Activated naive CD8-positive, alpha-beta T cell treated with anti-CD3 and anti-CD28 coated beads, Interleukin-2, amount 50 U/mL, for 16 hours (primary cell): ENCODE results near the gene ARFIP1.
"Not testable (repeated sequence)": the region's sequence is repeated elsewhere in the genome, so short reads cannot be mapped to it uniquely, and the experiment has no call there.

ENCODE experiments used
- DNase-seq: peaks from one replicate; pipeline ENCODE4 v3.0.0-alpha.2; 2020; ENCODE audit warnings: low read depth, low spot score

Gene ARFIP1, protein sequence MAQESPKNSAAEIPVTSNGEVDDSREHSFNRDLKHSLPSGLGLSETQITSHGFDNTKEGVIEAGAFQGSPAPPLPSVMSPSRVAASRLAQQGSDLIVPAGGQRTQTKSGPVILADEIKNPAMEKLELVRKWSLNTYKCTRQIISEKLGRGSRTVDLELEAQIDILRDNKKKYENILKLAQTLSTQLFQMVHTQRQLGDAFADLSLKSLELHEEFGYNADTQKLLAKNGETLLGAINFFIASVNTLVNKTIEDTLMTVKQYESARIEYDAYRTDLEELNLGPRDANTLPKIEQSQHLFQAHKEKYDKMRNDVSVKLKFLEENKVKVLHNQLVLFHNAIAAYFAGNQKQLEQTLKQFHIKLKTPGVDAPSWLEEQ

DNA sequence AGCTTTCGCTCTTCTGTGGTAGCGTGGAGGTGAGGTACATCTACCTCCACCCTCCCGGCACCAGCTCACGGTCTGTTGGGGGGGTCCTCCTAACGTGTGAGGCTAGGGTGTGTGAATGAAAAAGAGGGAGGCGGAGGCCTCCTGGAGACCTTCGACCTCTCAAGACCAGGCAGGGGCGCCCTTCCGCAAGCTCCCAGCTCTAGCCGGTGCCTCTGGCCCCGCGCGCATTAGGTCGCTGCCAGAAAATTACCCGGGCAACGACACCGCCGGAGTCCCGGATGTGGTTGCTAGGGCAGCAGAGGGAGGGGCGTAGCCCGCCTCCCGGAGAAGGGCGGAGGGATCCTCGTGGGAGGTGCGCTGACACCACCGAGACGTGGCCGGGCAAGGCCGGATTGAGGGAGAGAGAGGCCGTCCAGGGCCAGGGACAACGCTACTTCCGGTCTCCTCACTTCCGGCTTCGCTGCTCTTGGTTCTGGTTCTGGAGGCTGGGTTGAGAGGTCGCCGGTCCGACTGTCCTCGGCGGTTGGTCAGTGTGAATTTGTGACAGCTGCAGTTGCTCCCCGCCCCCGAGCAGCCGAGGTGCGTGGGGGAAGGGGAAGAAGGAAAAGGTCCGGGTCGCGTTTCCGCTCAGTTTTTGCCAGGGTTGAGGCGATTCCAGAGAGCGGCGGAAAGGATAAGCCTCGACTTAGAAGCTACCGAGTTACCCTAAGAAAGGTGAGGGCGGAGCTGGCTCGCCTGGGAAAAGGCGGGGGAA lies at the start of gene ARFIP1, which contains the start of gene TIGD4:
Gene ARFIP1, plus strand, starts transcription at position 442 of the 754 bp plus-strand sequence. CDS start 49,680 bp downstream, outside the sequence.
Gene TIGD4, minus strand, starts transcription at position 218 of the 754 bp plus-strand sequence. CDS start 8,726 bp downstream, outside the sequence.
- peak; percentile 88 for DNase-seq

DNA sequence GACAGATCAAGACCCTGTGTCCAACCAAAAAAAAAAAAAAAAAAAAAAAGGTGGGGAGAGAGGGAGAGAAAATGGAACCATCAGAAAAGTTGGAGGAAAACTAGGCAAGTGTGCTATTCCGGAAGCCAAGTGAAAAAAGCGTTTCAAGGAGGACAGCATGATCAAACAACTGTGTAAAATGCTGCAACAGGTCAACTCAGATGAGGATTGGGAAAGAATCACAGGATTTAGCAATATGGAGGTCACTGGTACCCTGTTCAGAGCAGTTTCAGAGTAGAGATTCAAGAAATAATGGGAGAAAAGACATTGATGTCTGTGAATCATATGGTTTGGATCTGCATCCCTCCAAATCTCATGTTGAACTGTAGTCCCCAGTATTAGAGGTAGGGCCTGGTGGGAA lies 47.8 kb upstream of the ARFIP1 start:
- DNase-seq: no peak

GRCh38 chr4:152734015-152734698 lies 45.6 kb upstream of the ARFIP1 start:
- no peak for DNase-seq

DNA sequence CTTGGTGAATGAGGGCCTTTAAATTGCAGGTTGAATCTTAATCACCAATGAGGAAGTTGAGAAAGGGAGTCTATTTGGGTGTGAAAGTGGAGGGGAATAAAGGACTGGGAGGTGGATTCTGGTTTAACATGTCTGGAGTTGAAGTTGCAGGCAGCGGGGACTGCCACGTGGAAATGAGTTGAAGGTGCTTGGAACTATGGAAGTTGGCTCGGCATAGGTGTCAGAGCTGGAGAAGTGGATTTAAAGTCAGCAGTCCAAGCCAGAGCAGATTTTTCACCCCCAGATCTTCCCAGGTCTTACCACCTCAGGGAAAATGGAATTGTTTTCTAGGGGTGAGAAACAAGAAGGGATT lies 45.1 kb upstream of the ARFIP1 start:
- DNase-seq: no peak

GRCh38 chr4:152735396-152735859 lies 44.3 kb upstream of the ARFIP1 start:
- no peak for DNase-seq

DNA sequence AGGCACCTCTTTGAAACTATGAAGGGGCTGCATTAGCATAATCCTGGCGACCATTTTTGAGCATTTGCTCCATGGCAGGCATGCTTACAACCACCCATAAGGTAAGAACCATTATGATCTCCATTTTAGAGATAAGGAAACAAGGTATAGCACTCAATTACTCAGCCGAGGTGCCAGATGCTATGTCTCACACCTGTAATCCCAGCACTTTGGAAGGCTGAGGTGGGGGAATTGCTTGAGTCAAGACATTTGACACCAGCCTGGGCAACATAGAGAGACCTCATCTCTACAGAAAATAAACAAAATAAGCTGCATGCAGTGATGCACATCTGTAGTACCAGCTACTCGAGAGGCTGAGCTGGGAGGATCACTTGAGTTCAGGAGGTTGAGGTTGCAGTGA lies 43.8 kb upstream of the ARFIP1 start:
- no peak for DNase-seq

DNA sequence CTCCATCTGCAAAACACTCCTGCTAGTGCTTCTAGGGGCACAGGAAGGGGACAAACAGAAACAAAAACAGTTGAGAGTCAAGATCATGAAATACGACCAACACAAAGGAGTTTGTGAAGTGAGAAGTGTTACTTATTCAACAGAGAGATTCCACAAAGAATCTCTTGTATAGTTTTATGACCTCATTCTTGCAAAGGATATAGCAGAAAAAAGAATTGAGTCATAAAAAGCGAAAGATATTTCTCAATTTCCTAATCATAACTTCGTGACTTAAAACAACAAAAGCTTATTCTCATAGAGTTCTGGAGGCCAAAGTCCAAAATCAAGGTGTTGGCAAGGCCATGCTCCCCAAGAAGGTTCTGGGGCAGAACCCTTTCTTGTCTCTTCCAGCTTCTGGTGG lies 40.9 kb upstream of the ARFIP1 start:
- DNase-seq: no peak

DNA sequence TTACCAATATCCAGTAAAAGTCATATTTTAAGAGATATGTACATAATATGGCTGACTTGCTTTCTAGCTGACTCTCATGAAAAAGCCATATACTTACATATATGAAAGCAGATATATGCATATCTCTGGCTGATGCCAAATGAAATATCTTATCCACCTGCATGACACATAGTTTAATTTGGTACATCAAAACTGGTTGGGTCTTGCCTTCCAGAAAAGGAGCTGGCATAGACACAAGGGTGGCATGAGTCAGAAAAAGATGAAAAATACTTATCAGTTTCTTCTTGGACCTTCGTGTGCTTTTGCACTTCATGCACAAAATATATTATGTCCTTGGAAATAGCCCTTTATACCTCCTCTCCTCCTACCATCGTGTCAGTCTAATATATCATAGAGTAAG lies 32.3 kb upstream of the ARFIP1 start:
- no peak for DNase-seq

GRCh38 chr4:152748619-152749018 lies 31.1 kb upstream of the ARFIP1 start:
- no peak for DNase-seq

DNA sequence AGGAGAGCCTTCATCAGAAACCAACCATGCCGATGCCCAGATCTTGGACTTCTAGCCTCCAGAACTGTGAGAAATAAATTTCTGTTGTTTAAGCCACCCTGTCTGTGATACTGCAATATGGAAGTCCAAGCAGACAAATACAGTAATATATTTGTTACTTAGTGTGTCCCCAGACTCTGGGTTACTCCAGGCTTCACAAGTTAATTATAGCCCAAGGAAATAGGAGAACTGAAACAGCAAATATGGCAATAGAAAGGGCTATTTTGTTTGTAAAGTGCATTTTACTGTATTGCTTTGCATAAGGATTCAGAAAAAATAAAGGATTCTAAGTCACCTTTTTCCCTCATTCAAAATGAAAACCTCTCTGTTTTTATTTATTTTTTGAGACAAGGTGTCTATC lies 16.0 kb upstream of the ARFIP1 start:
- no peak for DNase-seq

DNA sequence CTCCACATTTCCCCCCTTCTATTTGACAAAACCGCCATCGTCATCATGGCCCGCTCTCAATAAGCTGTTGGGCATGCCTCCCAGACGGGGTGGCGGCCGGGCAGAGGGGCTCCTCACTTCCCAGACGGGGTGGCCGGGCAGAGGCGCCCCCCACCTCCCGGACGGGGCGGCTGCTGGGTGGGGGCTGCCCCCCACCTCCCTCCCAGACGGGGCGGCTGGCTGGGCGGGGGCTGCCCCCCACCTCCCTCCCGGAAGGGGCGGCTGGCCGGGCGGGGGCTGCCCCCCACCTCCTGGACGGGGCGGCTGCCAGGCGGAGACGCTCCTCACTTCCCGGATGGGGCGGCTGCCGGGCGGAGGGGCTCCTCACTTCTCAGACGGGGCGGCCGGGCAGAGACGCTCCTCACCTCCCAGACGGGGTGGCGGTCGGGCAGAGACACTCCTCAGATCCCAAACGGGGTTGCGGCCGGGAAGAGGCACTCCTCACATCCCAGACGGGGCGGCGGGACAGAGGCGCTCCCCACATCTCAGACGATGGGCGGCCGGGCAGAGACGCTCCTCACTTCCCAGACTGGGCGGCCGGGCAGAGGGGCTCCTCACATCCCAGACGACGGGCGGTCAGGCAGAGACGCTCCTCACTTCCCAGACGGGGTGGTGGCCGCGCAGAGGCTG lies 14.6 kb upstream of the ARFIP1 start:
- not testable (repeated sequence) for DNase-seq

DNA sequence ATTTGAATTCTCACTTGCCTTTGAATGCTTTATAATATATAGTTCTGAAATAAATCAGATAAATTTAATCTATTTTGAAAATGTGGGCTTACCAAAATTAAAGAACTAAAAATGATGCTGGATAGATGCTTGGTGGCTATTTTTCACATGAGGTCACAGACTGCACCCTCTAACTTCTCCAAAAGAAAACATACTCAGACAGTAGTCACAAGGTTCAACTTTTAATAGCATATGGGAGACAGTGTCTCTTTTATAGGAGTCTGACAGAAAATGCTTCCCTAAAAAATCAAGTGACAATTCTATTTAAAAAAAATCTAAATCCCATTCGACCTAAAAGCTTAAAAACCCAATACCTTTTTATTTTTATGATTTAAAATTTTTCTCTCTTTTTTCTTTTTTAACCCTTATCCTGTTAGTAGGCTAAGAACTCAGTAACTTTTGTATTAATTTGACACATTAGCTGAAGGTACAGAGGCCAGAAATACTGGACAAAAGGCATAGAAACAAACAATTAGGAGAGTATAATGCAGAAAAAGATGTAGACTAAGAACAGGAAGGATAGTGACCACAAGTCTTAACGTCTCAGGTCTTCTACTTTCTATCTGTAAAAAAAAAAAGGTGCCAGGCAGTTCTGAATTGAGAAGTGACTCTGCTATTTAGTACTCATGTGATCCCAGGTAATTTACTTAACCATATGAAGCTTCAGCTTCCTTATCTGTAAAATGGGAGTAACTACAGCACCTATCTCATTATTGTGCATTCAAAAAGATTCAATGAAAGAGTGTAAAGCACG lies 7.8 kb upstream of the ARFIP1 start:
- DNase-seq: no peak

DNA sequence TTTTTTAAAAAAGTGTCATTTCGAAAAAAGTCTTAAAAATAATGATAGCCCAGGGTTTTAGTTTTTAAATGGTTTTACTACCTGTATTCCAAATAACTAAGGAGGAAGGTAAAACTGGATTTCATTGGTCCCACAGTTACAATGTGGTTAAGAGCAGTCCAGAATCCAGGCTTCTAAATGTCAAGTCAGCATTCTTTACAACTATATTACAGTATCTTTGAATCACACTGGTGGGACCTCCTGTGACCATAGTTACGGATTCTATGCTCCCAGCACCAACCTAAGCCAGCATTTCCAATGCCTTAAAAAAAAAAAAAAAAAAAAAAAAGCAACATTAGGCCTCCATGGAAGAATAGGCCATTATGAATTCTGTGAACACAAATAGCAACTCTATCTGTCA lies 6.4 kb upstream of the ARFIP1 start:
- DNase-seq: no peak

GRCh38 chr4:152773953-152774352 lies 5.8 kb upstream of the ARFIP1 start:
- no peak for DNase-seq

GRCh38 chr4:152776352-152776751 lies 3.4 kb upstream of the ARFIP1 start:
- no peak for DNase-seq

DNA sequence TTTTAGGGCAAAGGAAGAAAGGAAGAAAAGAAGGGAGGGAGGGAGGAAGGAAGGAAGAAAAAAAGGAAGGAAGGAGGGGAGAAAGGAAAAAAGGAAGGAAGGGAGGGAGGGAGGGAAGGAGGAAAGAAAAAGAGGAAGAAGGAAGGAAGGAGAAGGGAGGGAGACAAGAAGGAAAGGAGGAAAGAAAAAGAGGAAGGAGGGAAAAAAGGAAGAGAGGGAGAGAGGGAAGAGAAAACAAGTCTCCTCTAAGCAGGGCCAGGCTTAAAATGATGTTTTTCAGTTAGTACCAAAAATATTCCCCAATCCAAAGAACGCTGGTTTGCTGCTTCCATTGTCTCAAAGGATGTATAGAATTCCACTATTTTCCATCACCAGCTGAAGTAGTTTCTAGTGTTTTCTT lies 2.3 kb upstream of the ARFIP1 start:
- DNase-seq: no peak

DNA sequence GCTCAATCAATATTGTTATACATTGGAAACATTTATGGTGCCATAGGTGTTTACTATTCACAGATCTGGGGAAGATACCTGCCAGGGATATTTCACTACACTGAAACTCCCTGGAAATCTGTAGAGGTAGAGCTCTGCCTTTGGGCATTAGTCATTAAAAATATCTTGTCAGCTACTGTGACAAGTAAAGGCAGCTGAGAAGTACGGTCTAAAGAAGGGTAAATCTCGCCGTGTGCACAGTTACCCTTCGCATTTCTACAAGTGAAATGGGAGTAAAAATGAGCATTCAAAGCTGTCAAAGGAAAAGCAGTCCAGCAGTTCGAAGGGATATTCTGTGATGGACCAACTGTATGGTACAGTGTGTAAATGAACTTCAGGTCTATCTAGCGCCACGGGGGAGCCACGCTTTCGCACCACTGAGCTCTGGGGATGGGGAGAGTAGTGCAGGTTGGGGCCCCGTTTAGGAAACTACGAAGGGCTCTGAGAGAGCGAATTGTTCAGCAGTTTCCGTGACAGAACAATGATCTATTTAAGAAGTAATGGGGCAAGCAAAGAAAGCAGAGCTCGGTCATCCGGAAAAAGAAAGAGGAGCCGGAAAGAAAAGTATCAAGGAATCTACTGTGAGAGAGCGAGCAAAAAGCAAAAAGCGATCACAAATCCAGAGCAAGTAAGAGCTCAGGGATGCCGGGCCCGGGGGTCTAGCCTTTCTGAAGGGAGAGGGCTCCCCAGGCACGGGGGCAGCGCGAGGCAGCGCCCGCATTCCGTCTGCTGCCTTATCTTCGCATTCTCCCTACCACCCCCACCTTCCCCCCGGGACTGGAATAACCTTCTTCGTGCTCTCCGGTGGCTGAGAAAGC lies 870 bp upstream of the ARFIP1 start:
- DNase-seq: no peak

DNA sequence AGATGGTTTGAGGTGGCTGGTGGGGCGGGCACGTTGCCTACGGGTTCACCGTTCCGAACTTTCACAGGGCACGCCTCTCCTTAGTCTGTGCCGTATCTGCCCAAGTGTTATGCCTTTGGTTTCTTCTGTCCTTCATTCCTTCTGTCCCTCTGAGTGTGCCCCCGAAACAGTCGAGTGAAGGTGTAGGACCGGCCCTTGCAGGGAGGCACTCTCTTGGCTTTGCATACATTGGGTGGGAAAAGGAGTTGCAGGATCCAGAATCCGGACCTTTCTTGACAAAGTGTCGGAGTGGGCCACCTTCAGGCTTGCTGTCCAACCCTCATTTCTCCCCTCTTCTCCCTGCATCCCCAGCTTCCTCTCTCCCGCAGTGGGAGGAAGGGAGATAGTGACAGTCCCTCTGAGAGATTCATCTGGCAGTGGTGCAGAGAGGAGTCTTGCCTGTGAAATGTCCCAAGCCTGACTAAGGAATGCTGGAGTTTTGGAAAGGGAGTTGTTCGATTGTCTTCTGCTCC lies 569 bp downstream of the ARFIP1 start:
- no peak for DNase-seq

DNA sequence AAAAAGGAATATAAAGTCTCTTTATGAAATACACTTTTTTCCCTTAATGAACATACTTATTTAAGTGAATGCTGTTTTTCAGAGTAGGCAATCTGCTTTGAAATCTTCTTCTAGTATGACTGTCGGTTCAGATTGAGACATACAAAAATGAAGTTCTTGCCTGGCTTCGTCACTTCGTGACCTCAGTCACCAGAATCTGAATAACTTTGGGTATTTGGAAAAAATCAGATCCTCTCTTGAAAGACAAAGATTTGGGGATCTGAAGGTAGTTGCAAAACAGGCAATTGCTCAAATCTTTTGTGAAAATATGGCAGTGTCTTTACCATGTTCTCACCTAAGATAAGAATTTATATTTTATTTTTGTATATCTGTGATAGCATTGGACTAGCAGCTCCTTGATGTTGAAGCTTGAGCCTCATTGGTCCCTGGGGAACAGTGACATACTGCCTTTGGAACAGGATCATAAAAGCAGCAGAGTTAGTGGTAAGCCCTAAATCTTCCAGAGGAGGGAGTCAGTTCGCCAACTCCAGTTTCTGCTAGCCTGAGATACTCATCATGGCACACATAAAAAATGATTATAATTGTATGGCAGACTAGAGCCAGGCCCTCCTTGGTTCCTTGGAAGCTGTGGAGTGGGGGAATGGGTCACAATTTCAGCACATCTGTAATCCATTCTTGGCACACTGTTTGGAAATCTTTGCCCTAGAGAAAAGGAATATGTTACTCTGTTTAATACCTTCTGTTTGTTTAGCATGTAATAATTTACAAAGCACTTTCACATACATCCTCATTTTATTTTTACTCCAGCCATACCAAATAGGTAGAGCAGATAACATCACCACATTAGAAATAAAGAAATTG lies 5.0 kb downstream of the ARFIP1 start:
- DNase-seq: no peak
